DND-41 (cell line): ENCODE measurements around the gene TRIM2.

ENCODE experiments used
- ATAC-seq: fragments of 200-7000 bp; cut with Tn5 transposase; 3 replicates; pipeline ENCODE4 v1.9.1; 2021; ENCODE audit warnings: low read depth; ENCODE audit not compliant: insufficient read depth
- DNase-seq: peaks from one replicate; pipeline ENCODE4 v3.0.0-alpha.2; 2020
- H2AFZ ChIP-seq: 2 replicates; pipeline ENCODE4 v1.6.0; 2012; ENCODE audit warnings: low read depth, low read length
- H3K27ac ChIP-seq: 2 replicates; pipeline ENCODE4 v1.5.1; 2012; ENCODE audit warnings: low read length, inconsistent platforms
- H3K27me3 ChIP-seq: fragments of 200-600 bp; sonication (generic); 2 replicates; pipeline ENCODE4 v1.6.0; 2012; ENCODE audit warnings: low read length, mild to moderate bottlenecking, inconsistent platforms; ENCODE audit not compliant: insufficient read depth, poor library complexity
- H3K36me3 ChIP-seq: 2 replicates; pipeline ENCODE4 v1.5.1; 2012; ENCODE audit warnings: low read length, inconsistent platforms; ENCODE audit not compliant: insufficient read depth
- H3K4me1 ChIP-seq: 2 replicates; pipeline ENCODE4 v1.5.1; 2012; ENCODE audit warnings: mild to moderate bottlenecking, low read length; ENCODE audit not compliant: insufficient read depth
- H3K4me2 ChIP-seq: 2 replicates; pipeline ENCODE4 v1.6.0; 2012; ENCODE audit warnings: mild to moderate bottlenecking, moderate library complexity, low read length, inconsistent platforms; ENCODE audit not compliant: insufficient read depth
- H3K4me3 ChIP-seq, 2 experiments: fragments of 200-600 bp in 1 of 2; shearing (Covaris generic) in 1 of 2; 2 replicates each; pipeline ENCODE4 v1.5.1; 2012 to 2016; ENCODE audit warnings: inconsistent platforms in 2 of 2, low read length in 2 of 2, mild to moderate bottlenecking in 2 of 2, low read depth in 1 of 2, moderate library complexity in 1 of 2
- H3K79me2 ChIP-seq: 2 replicates; pipeline ENCODE4 v1.6.0; 2012; ENCODE audit warnings: low read length, inconsistent platforms; ENCODE audit not compliant: insufficient read depth
- H3K9ac ChIP-seq: 2 replicates; pipeline ENCODE4 v1.6.0; 2012; ENCODE audit warnings: low read depth, mild to moderate bottlenecking, inconsistent platforms, low read length, moderate library complexity
- H3K9me3 ChIP-seq: 2 replicates; pipeline ENCODE4 v1.5.1; 2012; ENCODE audit warnings: low read length, moderate library complexity, mild to moderate bottlenecking, inconsistent platforms; ENCODE audit not compliant: insufficient read depth, severe bottlenecking
- H4K20me1 ChIP-seq: 2 replicates; pipeline ENCODE4 v1.6.0; 2012; ENCODE audit warnings: low read length; ENCODE audit not compliant: insufficient read depth
- CTCF ChIP-seq: IDR thresholded peaks from 2 replicates; pipeline ENCODE4 v1.5.1; 2012; ENCODE audit warnings: borderline replicate concordance, low read length, moderate library complexity, mild to moderate bottlenecking; ENCODE audit not compliant: poor library complexity, severe bottlenecking; ENCODE audit errors: extremely low read depth
- EZH2 ChIP-seq: IDR thresholded peaks from 3 replicates; pipeline ENCODE4 v1.6.1; 2012; ENCODE audit warnings: borderline replicate concordance, low read depth, mild to moderate bottlenecking, moderate library complexity, low read length, inconsistent platforms; ENCODE audit not compliant: severe bottlenecking

Gene TRIM2

GRCh38 chr4:153249199-153250041 is 45.2 kb downstream of the TRIM2 start:
- Histone ChIP-seq H3K4me2 (peak overlapping the region; percentile 86), H3K4me3 (peak overlapping the region; percentile 28 to 62; a peak in 3 of 4 replicates), H3K9me3 (no peaks in the 10 kb centered on the region), H2AFZ (peak overlapping the region; percentile 92), H3K27me3 (no peaks in the 10 kb centered on the region), H3K36me3 (no peaks in the 10 kb centered on the region), H3K4me1 (peaks cover 19% of the 10 kb centered on the region), H3K79me2 (no peaks in the 10 kb centered on the region), H4K20me1 (no peaks in the 10 kb centered on the region), H3K9ac (peak overlapping the region; percentile 55), H3K27ac (peak overlapping the region; percentile 46; the same call in 1 of the 2 replicates)
- ATAC-seq (peak; percentile 99), DNase-seq (peak; percentile 90)
- TF ChIP-seq CTCF (no peak), EZH2 (no peak)

GRCh38 chr4:153252122-153252521 is 47.9 kb downstream of the TRIM2 start:
- Histone ChIP-seq H3K9me3 (no peaks in the 10 kb centered on the region), H2AFZ (no peak overlapping the region), H3K27me3 (no peaks in the 10 kb centered on the region), H3K4me1 (peaks cover 19% of the 10 kb centered on the region), H3K79me2 (no peaks in the 10 kb centered on the region), H3K27ac (no peak overlapping the region), H3K4me3 (no peak overlapping the region), H3K4me2 (no peak overlapping the region), H3K9ac (no peak overlapping the region), H4K20me1 (no peaks in the 10 kb centered on the region), H3K36me3 (no peaks in the 10 kb centered on the region)
- no peak for ATAC-seq
- DNase-seq, result no peak
- TF ChIP-seq EZH2 (no peak), CTCF (no peak)

GRCh38 chr4:153255233-153255632 is 51.0 kb downstream of the TRIM2 start:
- Histone ChIP-seq H3K4me3 (no peak overlapping the region), H3K4me2 (no peak overlapping the region), H2AFZ (no peak overlapping the region), H3K27me3 (no peaks in the 10 kb centered on the region), H3K9ac (no peak overlapping the region), H3K36me3 (no peaks in the 10 kb centered on the region), H3K4me1 (no peaks in the 10 kb centered on the region), H3K27ac (no peak overlapping the region), H4K20me1 (no peaks in the 10 kb centered on the region), H3K9me3 (no peaks in the 10 kb centered on the region), H3K79me2 (no peaks in the 10 kb centered on the region)
- TF ChIP-seq EZH2 (no peak), CTCF (no peak)
- ATAC-seq, result no peak
- DNase-seq, result no peak
